ENCODE data around the gene TMC1. TPM values are rescaled to one million over a fixed set of nuclear protein-coding genes. Genes with fewer than 3 reads are reported as not detected.
A peak's percentile ranks its signal among the peaks of the same experiment; 100 is the strongest.
"Not testable (repeated sequence)": the region's sequence is repeated elsewhere in the genome, so short reads cannot be mapped to it uniquely, and the experiment has no call there.

TMC1 gene
- total and polyA plus RNA-seq, 8 donors, result 0.33 to 0.73 TPM; not detected in 6

GRCh38 chr9:72476617-72477437 is 44.6 kb upstream of the TMC1 start:
- Histone ChIP-seq H3K36me3 (no peaks in the 10 kb centered on the region), H3K4me3 (no peak overlapping the region), H3K4me1 (peaks cover 15 to 68% (median 27%) of the 10 kb centered on the region in 4 donors), H3K9me3 (no peaks in the 10 kb centered on the region), H3K27me3 (no peaks in the 10 kb centered on the region), H3K27ac (peak overlapping the region; percentile 5 to 84 (median 72))
- peak; percentile 34 to 64 for DNase-seq
- intact Hi-C loops (cut with DNase I; ENCODE audit: low total_unique reads), result no loop called here
- TF ChIP-seq EP300 (IDR thresholded peaks at IDR 0.05) (no peak), POLR2A (IDR thresholded peaks at IDR 0.05) (no peak), POLR2AphosphoS5 (IDR thresholded peaks at IDR 0.05) (peak in 1 of 3 donors; percentile 28)
- WGBS, 5 donors, result 60 to 76% (median 66%) methylated on average over 2 of the region's 2 CpGs

GRCh38 chr9:72477930-72478518 is 43.4 kb upstream of the TMC1 start:
- Histone ChIP-seq H3K27ac (peak overlapping the region; percentile 71 to 85 (median 84)), H3K27me3 (no peaks in the 10 kb centered on the region), H3K36me3 (no peaks in the 10 kb centered on the region), H3K4me1 (peaks cover 15 to 68% (median 27%) of the 10 kb centered on the region in 4 donors), H3K9me3 (no peaks in the 10 kb centered on the region), H3K4me3 (no peak overlapping the region)
- 18 to 34% (median 31%) methylated on average over 4 of the region's 4 CpGs for WGBS, 5 donors
- TF ChIP-seq EP300 (IDR thresholded peaks at IDR 0.05), result no peak
- no peak for TF ChIP-seq CTCF (IDR thresholded peaks at IDR 0.05)
- peak in 2 of 3 donors; percentile 72 to 75 for TF ChIP-seq POLR2AphosphoS5 (IDR thresholded peaks at IDR 0.05)
- no peak for TF ChIP-seq POLR2A (IDR thresholded peaks at IDR 0.05)
- intact Hi-C loops (cut with DNase I; ENCODE audit: low total_unique reads), result no loop called here
- peak; percentile 41 to 85 for DNase-seq

GRCh38 chr9:72478966-72479365 is 42.4 kb upstream of the TMC1 start:
- no peak for DNase-seq
- TF ChIP-seq EP300 (IDR thresholded peaks at IDR 0.05), result no peak
- no peak for TF ChIP-seq CTCF (IDR thresholded peaks at IDR 0.05)
- TF ChIP-seq POLR2A (IDR thresholded peaks at IDR 0.05), result no peak
- no peak for TF ChIP-seq POLR2AphosphoS5 (IDR thresholded peaks at IDR 0.05)
- H3K9me3 ChIP-seq, result no peaks in the 10 kb centered on the region
- WGBS, 5 donors, result 52 to 79% (median 71%) methylated on average over 1 of the region's 1 CpG
- H3K36me3 ChIP-seq, result no peaks in the 10 kb centered on the region
- H3K4me1 ChIP-seq, result peaks cover 15 to 62% (median 26%) of the 10 kb centered on the region in 4 donors
- H3K27ac ChIP-seq, result peak overlapping the region in 4 of 5 donors; percentile 71 to 84 (median 80)
- intact Hi-C loops (cut with DNase I; ENCODE audit: low total_unique reads), result no loop called here
- H3K27me3 ChIP-seq, result no peaks in the 10 kb centered on the region
- H3K4me3 ChIP-seq, result no peak overlapping the region

GRCh38 chr9:72480261-72480660 is 41.1 kb upstream of the TMC1 start:
- H3K9me3 ChIP-seq; H3K36me3 ChIP-seq; H3K4me3 ChIP-seq; intact Hi-C loops (cut with DNase I; ENCODE audit: low total_unique reads); DNase-seq; H3K27me3 ChIP-seq: not testable (repeated sequence)
- 92 to 99% (median 98%) methylated on average over 16 to 25 of the region's 25 CpGs for WGBS, 5 donors
- Histone ChIP-seq H3K27ac (peak overlapping the region in 1 of 5 donors; percentile 48), H3K4me1 (peaks cover 15 to 51% (median 24%) of the 10 kb centered on the region in 4 donors)

GRCh38 chr9:72480921-72481320 is 40.5 kb upstream of the TMC1 start:
- 56 to 74% (median 62%) methylated on average over 1 of the region's 1 CpG for WGBS, 5 donors
- no peaks in the 10 kb centered on the region for H3K36me3 ChIP-seq

More at GRCh38 chr9:72480921-72481320, 40.5 kb upstream of the TMC1 start:
- no peak overlapping the region for H3K4me3 ChIP-seq
- H3K4me1 ChIP-seq, result peaks cover 15 to 45% (median 24%) of the 10 kb centered on the region in 4 donors
- intact Hi-C loops (cut with DNase I; ENCODE audit: low total_unique reads), result no loop called here
- peak overlapping the region in 1 of 5 donors; percentile 48 for H3K27ac ChIP-seq
- no peaks in the 10 kb centered on the region for H3K27me3 ChIP-seq
- no peaks in the 10 kb centered on the region for H3K9me3 ChIP-seq
- peak in 1 of 2 donors; percentile 60 for DNase-seq
- TF ChIP-seq POLR2AphosphoS5 (IDR thresholded peaks at IDR 0.05) (peak in 1 of 3 donors; percentile 29), CTCF (IDR thresholded peaks at IDR 0.05) (no peak)

All from stomach (tissue), 9 donors.